Activated CD8-positive, alpha-beta T cell treated with anti-CD3 and anti-CD28 coated beads for 36 hours (primary cell): Measurements from ENCODE around the gene DIPK1A. TPM values are rescaled to one million over a fixed set of nuclear protein-coding genes. Genes with fewer than 3 reads are reported as not detected.

ENCODE experiments used
- ATAC-seq: fragments of 200-7000 bp; cut with Tn5 transposase; one replicate; pipeline ENCODE4 v1.10.0; 2021; ENCODE audit warnings: mild to moderate bottlenecking, moderate library complexity
- CTCF ChIA-PET: fragments of 350-600 bp; sonication (Branson Sonifier 250); formaldehyde crosslinking; loops from one replicate; lab custom pipeline; 2021; ENCODE audit warnings: antibody characterized with exemption; lab: Charles Lee
- POLR2A ChIA-PET: fragments of 350-600 bp; sonication (Branson Sonifier 250); formaldehyde crosslinking; loops from one replicate; lab custom pipeline; 2021; ENCODE audit warnings: antibody characterized with exemption; lab: Charles Lee
- DNase-seq: peaks from one replicate; pipeline ENCODE4 v3.0.0-alpha.2; 2020
- H3K27ac Mint-ChIP-seq: one replicate; pipeline ENCODE4 v1.8.0; 2021; ENCODE audit warnings: mild to moderate bottlenecking, mixed read lengths
- H3K27me3 Mint-ChIP-seq: one replicate; pipeline ENCODE4 v1.8.0; 2021; ENCODE audit warnings: mixed read lengths
- H3K36me3 Mint-ChIP-seq: one replicate; pipeline ENCODE4 v1.8.0; 2021; ENCODE audit warnings: low read depth, mixed read lengths
- H3K4me1 Mint-ChIP-seq: one replicate; pipeline ENCODE4 v1.8.0; 2021; ENCODE audit warnings: low read depth, mixed read lengths
- H3K4me3 Mint-ChIP-seq: one replicate; pipeline ENCODE4 v1.8.0; 2021; ENCODE audit warnings: mild to moderate bottlenecking, moderate library complexity, mixed read lengths
- H3K9me3 Mint-ChIP-seq: one replicate; pipeline ENCODE4 v1.8.0; 2021; ENCODE audit warnings: mixed read lengths
- intact Hi-C: fragments of 100-400 bp; cut with micrococcal nuclease; formaldehyde crosslinking; loops from one replicate; pipeline ENCODE4 v1.10.0; 2022
- total RNA-seq, 2 experiments: library from RNA; stranded (reverse); gene quantifications; one replicate each; pipeline ENCODE4 v1.2.3, GENCODE V29; 2021
- TF ChIP-seq, protein P1 (sequence below): fragments of 200-600 bp; IDR thresholded peaks from one replicate; pipeline ENCODE4 v1.8.0; 2022; ENCODE audit warnings: antibody characterized with exemption, mild to moderate bottlenecking

The DIPK1A gene
- total RNA-seq, 2 experiments from 2014 or later = 8.1 to 9.0 TPM

DNA sequence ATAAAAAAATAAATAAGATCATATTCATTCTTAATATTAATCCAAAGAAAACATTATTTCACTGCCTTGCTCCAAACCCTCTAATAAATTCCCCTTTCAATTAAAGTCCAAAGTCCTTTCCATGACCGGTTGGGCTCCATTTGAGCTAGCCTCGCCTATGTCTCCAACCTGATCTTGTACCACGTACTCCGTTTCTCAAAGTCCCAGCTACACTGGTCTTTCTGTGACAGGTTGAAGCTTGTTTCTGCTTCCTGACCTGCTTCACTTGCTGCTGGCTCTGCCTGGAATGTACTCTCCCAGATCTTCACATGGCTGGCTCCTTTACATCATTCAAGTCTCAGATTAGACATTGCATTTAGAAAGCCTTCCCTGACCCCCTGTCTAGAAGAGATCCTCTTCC, 113.1 kb downstream of the DIPK1A start:
- H3K4me1 Mint-ChIP-seq = peaks cover 6% of the 10 kb centered on the region
- H3K27me3 Mint-ChIP-seq = no peaks in the 10 kb centered on the region
- CTCF ChIA-PET = interaction anchor here (1.2 to 1.5 kb wide), 2 partner anchors 10 to 120 kb away, joined by 3 to 13 read pairs; no protein-coding TSS in a partner anchor
- POLR2A ChIA-PET = interaction anchor here (0.5 to 1.2 kb wide), 2 partner anchors 12 to 497 kb away, joined by 3 read pairs; no protein-coding TSS in a partner anchor
- intact Hi-C loops = no loop called here
- no peak overlapping the region for H3K4me3 Mint-ChIP-seq
- TF ChIP-seq, protein P1, sequence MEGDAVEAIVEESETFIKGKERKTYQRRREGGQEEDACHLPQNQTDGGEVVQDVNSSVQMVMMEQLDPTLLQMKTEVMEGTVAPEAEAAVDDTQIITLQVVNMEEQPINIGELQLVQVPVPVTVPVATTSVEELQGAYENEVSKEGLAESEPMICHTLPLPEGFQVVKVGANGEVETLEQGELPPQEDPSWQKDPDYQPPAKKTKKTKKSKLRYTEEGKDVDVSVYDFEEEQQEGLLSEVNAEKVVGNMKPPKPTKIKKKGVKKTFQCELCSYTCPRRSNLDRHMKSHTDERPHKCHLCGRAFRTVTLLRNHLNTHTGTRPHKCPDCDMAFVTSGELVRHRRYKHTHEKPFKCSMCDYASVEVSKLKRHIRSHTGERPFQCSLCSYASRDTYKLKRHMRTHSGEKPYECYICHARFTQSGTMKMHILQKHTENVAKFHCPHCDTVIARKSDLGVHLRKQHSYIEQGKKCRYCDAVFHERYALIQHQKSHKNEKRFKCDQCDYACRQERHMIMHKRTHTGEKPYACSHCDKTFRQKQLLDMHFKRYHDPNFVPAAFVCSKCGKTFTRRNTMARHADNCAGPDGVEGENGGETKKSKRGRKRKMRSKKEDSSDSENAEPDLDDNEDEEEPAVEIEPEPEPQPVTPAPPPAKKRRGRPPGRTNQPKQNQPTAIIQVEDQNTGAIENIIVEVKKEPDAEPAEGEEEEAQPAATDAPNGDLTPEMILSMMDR = no peak
- no peak overlapping the region for H3K27ac Mint-ChIP-seq
- peaks cover 18% of the 10 kb centered on the region for H3K36me3 Mint-ChIP-seq
- no peak for DNase-seq
- no peaks in the 10 kb centered on the region for H3K9me3 Mint-ChIP-seq
- no peak for ATAC-seq

DNA sequence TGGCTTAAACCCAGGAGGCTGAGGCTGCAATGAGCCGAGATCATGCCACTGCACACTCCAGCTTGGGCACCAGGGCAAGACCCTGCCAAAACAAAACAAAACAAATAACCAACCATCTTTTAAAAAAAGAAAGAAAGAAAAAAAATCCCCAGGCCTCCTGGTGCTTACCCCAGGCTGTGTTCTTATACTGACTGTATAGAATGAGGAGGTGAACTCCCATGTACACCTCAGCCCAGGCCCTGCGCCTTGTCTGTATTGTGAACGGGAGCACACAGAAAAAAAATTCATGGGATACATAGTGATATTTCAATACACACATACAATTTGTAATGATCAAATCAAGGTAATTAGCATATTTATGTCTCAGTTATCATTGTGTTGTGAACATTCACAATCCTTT, 115.4 kb downstream of the DIPK1A start:
- no peaks in the 10 kb centered on the region for H3K27me3 Mint-ChIP-seq
- POLR2A ChIA-PET = no interaction called here
- no peak overlapping the region for H3K27ac Mint-ChIP-seq
- peaks cover 28% of the 10 kb centered on the region for H3K36me3 Mint-ChIP-seq
- no peaks in the 10 kb centered on the region for H3K9me3 Mint-ChIP-seq
- intact Hi-C loops = no loop called here
- ATAC-seq (no peak), DNase-seq (no peak)
- CTCF ChIA-PET = interaction anchor here (1.2 kb wide), 1 partner anchor 14 kb away, joined by 4 read pairs; no protein-coding TSS in a partner anchor
- peaks cover 2% of the 10 kb centered on the region for H3K4me1 Mint-ChIP-seq
- H3K4me3 Mint-ChIP-seq = no peak overlapping the region
- TF ChIP-seq, protein P1 = no peak

DNA sequence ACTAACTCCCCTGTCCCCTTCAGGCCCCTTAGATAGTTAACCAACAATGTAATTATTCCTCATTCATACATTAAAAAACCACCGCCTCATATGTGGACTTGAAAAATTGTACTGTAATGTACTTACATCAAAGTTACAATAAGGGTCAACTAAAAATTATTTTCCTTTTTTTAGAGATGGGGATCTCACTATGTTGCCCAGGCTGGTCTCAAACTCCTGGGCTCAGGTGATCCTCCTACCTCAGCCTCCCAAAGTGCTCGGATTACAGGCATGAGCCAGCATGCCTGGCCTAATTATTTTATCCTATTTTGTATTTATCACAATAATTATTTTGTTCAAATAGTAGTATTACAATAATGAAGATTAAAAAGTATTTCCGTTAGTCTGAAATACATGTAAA, 116.8 kb downstream of the DIPK1A start:
- DNase-seq (no peak), ATAC-seq (no peak)
- H3K27ac Mint-ChIP-seq = no peak overlapping the region
- peaks cover 38% of the 10 kb centered on the region for H3K36me3 Mint-ChIP-seq
- no peaks in the 10 kb centered on the region for H3K9me3 Mint-ChIP-seq
- intact Hi-C loops = no loop called here
- no peaks in the 10 kb centered on the region for H3K27me3 Mint-ChIP-seq
- TF ChIP-seq, protein P1 = no peak
- ChIA-PET CTCF (no interaction called here), POLR2A (no interaction called here)
- H3K4me1 Mint-ChIP-seq = peaks cover 15% of the 10 kb centered on the region
- H3K4me3 Mint-ChIP-seq = no peak overlapping the region

DNA sequence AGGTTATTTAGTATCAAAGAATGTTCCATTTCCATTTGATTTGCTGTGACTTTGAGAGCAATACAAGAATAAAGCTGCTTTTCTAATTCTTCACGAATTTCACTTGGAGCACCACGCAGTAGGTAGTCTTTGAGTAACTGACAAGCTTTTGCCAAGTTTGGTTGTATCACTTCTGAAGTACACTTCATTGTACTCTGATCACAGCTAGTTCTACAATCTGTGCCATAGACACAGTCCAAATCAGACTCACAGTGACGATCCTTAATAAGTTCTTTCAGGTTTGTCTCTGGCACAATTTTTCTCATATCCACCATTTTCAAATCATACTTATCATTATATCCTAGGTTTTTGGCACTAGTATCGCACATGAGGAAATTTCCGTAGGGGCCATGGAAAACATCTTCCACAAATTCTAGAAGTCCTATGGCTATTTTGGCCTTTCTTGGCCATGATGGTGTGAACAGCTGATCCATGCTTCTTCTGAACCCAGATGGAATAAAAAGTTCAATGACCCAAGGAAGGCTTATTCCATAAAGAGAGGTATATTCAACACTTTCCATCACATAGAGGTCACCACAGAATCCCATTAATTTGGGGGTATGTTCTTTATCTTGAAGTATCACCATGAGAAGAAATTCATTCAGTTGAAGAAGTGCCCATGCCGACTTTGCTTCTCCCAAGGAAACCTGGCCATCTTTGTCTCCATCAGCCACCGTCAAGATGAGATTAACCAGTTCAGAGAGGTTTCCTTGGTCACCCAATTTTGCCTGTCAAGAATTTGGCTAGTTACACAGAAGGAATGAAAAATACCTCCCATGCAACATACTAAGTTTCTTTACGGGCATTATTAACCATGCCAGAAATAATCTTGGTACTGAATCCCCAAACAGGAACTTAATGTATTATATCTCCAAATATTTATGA, 117.6 kb downstream of the DIPK1A start:
- Mint-ChIP-seq H3K4me3 (no peak overlapping the region), H3K36me3 (peaks cover 46% of the 10 kb centered on the region), H3K4me1 (peaks cover 21% of the 10 kb centered on the region), H3K9me3 (no peaks in the 10 kb centered on the region), H3K27ac (no peak overlapping the region), H3K27me3 (no peaks in the 10 kb centered on the region)
- ChIA-PET CTCF (interaction anchor here (1.0 to 4.4 kb wide), 3 partner anchors 12 to 178 kb away, joined by 3 to 25 read pairs (median 14); partner anchors contain the start of gene RPL5), POLR2A (interaction anchor here (0.9 to 4.2 kb wide), 4 partner anchors 9 to 118 kb away, joined by 3 to 30 read pairs (median 6); partner anchors contain the start of genes DIPK1A and RPL5)
- ATAC-seq (no peak), DNase-seq (no peak)
- TF ChIP-seq, protein P1 = no peak
- intact Hi-C loops = no loop called here
